Liver (tissue), 9 donors: ENCODE data around the gene SMIM33. TPM values are rescaled to one million over a fixed set of nuclear protein-coding genes. Genes with fewer than 3 reads are reported as not detected.

Experiments used
- DNase-seq: peaks from one replicate; pipeline ENCODE4 v3.0.0-alpha.2; 2017; ENCODE audit warnings: low spot score
- H3K27ac ChIP-seq, 2 donors: one replicate each; pipeline ENCODE4 v1.7.0; 2013; ENCODE audit warnings: inconsistent platforms in 2 of 2, low read length in 2 of 2, control low read depth in 1 of 2, low read depth in 1 of 2, mild to moderate bottlenecking in 1 of 2
- H3K27me3 ChIP-seq, 4 donors: one replicate each; pipeline versions ENCODE4 v1.6.1 to v1.7.0; 2013; ENCODE audit warnings: low read length in 3 of 4, inconsistent platforms in 1 of 4, mild to moderate bottlenecking in 1 of 4, moderate library complexity in 1 of 4; ENCODE audit not compliant: control insufficient read depth in 4 of 4, insufficient read depth in 4 of 4
- H3K36me3 ChIP-seq, 4 donors: one replicate each; pipeline versions ENCODE4 v1.6.1 to v1.7.0; 2013; ENCODE audit warnings: low read length in 3 of 4, mild to moderate bottlenecking in 3 of 4, low read depth in 1 of 4, moderate library complexity in 1 of 4; ENCODE audit not compliant: control insufficient read depth in 4 of 4, insufficient read depth in 3 of 4
- H3K4me1 ChIP-seq, 4 donors: one replicate each; pipeline versions ENCODE4 v1.6.1 to v1.7.0; 2013; ENCODE audit warnings: low read length in 3 of 4, mild to moderate bottlenecking in 3 of 4, moderate library complexity in 1 of 4; ENCODE audit not compliant: control insufficient read depth in 4 of 4, insufficient read depth in 4 of 4
- H3K4me3 ChIP-seq, 3 donors: one replicate each; pipeline versions ENCODE4 v1.6.1 to v1.7.0; 2013; ENCODE audit warnings: low read length in 3 of 3, control low read depth in 1 of 3, low read depth in 1 of 3, mild to moderate bottlenecking in 1 of 3
- H3K9ac ChIP-seq, 2 donors: one replicate each; pipeline ENCODE4 v1.7.0; 2013; ENCODE audit warnings: low read length in 2 of 2, mild to moderate bottlenecking in 2 of 2, moderate library complexity in 2 of 2, control low read depth in 1 of 2, low read depth in 1 of 2
- H3K9me3 ChIP-seq, 4 donors: one replicate each; pipeline versions ENCODE4 v1.6.1 to v1.7.0; 2013; ENCODE audit warnings: low read length in 3 of 4; ENCODE audit not compliant: control insufficient read depth in 4 of 4
- EGR1 ChIP-seq, 2 donors: IDR thresholded peaks; 2 replicates each; pipeline ENCODE4 v1.6.1; 2016 to 2018; ENCODE audit warnings: antibody characterized with exemption in 2 of 2, low read depth in 2 of 2
- FOXA1 ChIP-seq: IDR thresholded peaks from 2 replicates; pipeline ENCODE4 v1.6.1; 2016; ENCODE audit warnings: antibody characterized with exemption
- FOXA2 ChIP-seq: IDR thresholded peaks from 2 replicates; pipeline ENCODE4 v1.6.1; 2016; ENCODE audit warnings: antibody characterized with exemption
- HNF4A ChIP-seq, 2 donors: conservative IDR thresholded peaks; 2 replicates each; pipeline ENCODE4 v1.6.1; 2016; ENCODE audit warnings: antibody characterized with exemption in 2 of 2, mild to moderate bottlenecking in 2 of 2
- HNF4G ChIP-seq: IDR thresholded peaks from 2 replicates; pipeline ENCODE4 v1.6.1; 2016; ENCODE audit warnings: antibody characterized with exemption
- JUND ChIP-seq, 2 donors: IDR thresholded peaks; 2 replicates each; pipeline ENCODE4 v1.6.1; 2016; ENCODE audit warnings: antibody characterized with exemption in 2 of 2
- RAD21 ChIP-seq, 2 donors: IDR thresholded peaks; 2 replicates each; pipeline ENCODE4 v1.6.1; 2016; ENCODE audit warnings: antibody characterized with exemption in 2 of 2, mild to moderate bottlenecking in 2 of 2
- TAF1 ChIP-seq: conservative IDR thresholded peaks from 2 replicates; pipeline ENCODE4 v1.6.1; 2016; ENCODE audit warnings: antibody characterized with exemption, mild to moderate bottlenecking
- YY1 ChIP-seq: IDR thresholded peaks from 2 replicates; pipeline ENCODE4 v1.6.1; 2016; ENCODE audit warnings: antibody characterized with exemption, mild to moderate bottlenecking
- WGBS: extraction: QIAGEN DNeasy Blood & Tissue Kit; methylation state at CpG from one replicate; pipeline ENCODE4 v1.1.7; 2013; 5-methylcytosine and 5-hydroxymethylcytosine counted together
- polyA plus RNA-seq, 2 donors: library from polyadenylated mRNA; stranded (reverse) in 1 of 2; unstranded in 1 of 2; fragments of 200-250 nt in 1 of 2; fragments of >200 nt in 1 of 2; fragmentation: Nextera tagmentation in 1 of 2; extraction: Ambion mirVana in 1 of 2; gene quantifications; one replicate each; pipeline versions ENCODE4 v1.2.1 to v1.2.3, GENCODE V29; 2013 to 2015
- total RNA-seq, 2 donors: library from RNA; depleted of rRNA; stranded (reverse); fragments of >200 nt; gene quantifications; one replicate each; pipeline ENCODE4 v1.2.3, GENCODE V29; 2014
- TF ChIP-seq, protein P1 (sequence below): IDR thresholded peaks from 2 replicates; pipeline ENCODE4 v1.6.1; 2016; ENCODE audit warnings: antibody characterized with exemption
- TF ChIP-seq, protein P2 (sequence below): IDR thresholded peaks from 2 replicates; pipeline ENCODE4 v1.6.1; 2016; ENCODE audit warnings: antibody characterized with exemption
- TF ChIP-seq, protein P3 (sequence below): fragments of 150-350 bp; IDR thresholded peaks from 2 replicates; pipeline ENCODE4 v1.5.1; 2017; ENCODE audit warnings: improper control_type of control experiment, low read depth, low read length; ENCODE audit not compliant: missing input control
- donor health status: healthy.
- donor health status: healthy.
- donor health status: healthy.
- donor health status: healthy.
- donor health status: healthy.

SMIM33 gene
- total and polyA plus RNA-seq, 4 donors: 0.05 TPM; not detected in 3

DNA sequence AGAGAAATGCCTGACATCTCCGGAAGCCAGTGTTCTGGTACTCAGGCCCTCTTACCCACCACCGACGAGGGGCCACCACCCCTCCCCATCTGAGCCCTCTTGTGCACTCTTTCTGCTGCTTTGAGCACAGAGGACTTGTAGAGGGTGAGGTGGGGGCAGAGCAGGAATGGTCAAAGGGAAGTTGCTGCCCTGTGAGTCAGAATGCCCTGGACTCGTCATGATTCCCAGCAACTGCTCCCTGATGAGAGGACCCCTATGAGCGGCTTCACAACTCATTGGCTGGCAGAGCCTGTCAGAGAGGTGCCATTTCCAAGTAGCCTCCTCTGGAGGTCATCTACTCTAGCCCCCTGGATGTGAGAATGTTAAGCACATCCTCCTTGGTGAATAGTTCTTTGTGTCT, 9.1 kb upstream of the SMIM33 start:
- no peak overlapping the region for H3K9ac ChIP-seq
- no peaks in the 10 kb centered on the region for H3K27me3 ChIP-seq
- peak overlapping the region in 1 of 2 donors; percentile 31 for H3K27ac ChIP-seq
- no peak for DNase-seq
- H3K4me1 ChIP-seq: no peaks in the 10 kb centered on the region
- TF ChIP-seq RAD21 (IDR thresholded peaks at IDR 0.05): no peak
- TF ChIP-seq, protein P1, sequence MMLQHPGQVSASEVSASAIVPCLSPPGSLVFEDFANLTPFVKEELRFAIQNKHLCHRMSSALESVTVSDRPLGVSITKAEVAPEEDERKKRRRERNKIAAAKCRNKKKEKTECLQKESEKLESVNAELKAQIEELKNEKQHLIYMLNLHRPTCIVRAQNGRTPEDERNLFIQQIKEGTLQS: no peak
- TF ChIP-seq, protein P2, sequence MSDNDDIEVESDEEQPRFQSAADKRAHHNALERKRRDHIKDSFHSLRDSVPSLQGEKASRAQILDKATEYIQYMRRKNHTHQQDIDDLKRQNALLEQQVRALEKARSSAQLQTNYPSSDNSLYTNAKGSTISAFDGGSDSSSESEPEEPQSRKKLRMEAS: no peak
- no peak for TF ChIP-seq HNF4G
- WGBS: 84% methylated on average over 5 of the region's 5 CpGs
- peak overlapping the region in 1 of 3 donors; percentile 3 for H3K4me3 ChIP-seq
- no peaks in the 10 kb centered on the region for H3K9me3 ChIP-seq
- H3K36me3 ChIP-seq: no peaks in the 10 kb centered on the region

GRCh38 chr5:139462586-139463276, 8.1 kb upstream of the SMIM33 start, which contains the start of gene ECSCR:
TSS of gene ECSCR (minus strand) at chr5:139462743. CDS start at chr5:139462670, 73 bp downstream.
- no peaks in the 10 kb centered on the region for H3K27me3 ChIP-seq
- H3K9ac ChIP-seq: no peak within 1 kb of the TSS
- no peaks in the 10 kb centered on the region for H3K4me1 ChIP-seq
- TF ChIP-seq EGR1 (IDR thresholded peaks at IDR 0.05; ENCODE audit: low read depth in 2 of 2) (no peak), FOXA1 (no peak), TAF1 (no peak), FOXA2 (no peak), HNF4A (conservative IDR thresholded peaks at IDR 0.05) (no peak), JUND (IDR thresholded peaks at IDR 0.05) (no peak)
- no peaks in the 10 kb centered on the region for H3K36me3 ChIP-seq
- WGBS: 81% methylated on average over 10 of the region's 10 CpGs
- no peak for DNase-seq
- H3K27ac ChIP-seq: peak within 1 kb of the TSS; percentile 31 to 72
- H3K4me3 ChIP-seq: peak within 1 kb of the TSS in 2 of 3 donors; percentile 3 to 11
- no peaks in the 10 kb centered on the region for H3K9me3 ChIP-seq

- no peak overlapping the region for H3K27ac ChIP-seq
- no peak for DNase-seq
These were observed 2.3 kb upstream of the SMIM33 start for GRCh38 chr5:139468421-139468931.

More at GRCh38 chr5:139468421-139468931, 2.3 kb upstream of the SMIM33 start:
- TF ChIP-seq YY1 (no peak), FOXA1 (no peak), JUND (IDR thresholded peaks at IDR 0.05) (no peak)
- TF ChIP-seq, protein P3, sequence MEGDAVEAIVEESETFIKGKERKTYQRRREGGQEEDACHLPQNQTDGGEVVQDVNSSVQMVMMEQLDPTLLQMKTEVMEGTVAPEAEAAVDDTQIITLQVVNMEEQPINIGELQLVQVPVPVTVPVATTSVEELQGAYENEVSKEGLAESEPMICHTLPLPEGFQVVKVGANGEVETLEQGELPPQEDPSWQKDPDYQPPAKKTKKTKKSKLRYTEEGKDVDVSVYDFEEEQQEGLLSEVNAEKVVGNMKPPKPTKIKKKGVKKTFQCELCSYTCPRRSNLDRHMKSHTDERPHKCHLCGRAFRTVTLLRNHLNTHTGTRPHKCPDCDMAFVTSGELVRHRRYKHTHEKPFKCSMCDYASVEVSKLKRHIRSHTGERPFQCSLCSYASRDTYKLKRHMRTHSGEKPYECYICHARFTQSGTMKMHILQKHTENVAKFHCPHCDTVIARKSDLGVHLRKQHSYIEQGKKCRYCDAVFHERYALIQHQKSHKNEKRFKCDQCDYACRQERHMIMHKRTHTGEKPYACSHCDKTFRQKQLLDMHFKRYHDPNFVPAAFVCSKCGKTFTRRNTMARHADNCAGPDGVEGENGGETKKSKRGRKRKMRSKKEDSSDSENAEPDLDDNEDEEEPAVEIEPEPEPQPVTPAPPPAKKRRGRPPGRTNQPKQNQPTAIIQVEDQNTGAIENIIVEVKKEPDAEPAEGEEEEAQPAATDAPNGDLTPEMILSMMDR: no peak
- no peaks in the 10 kb centered on the region for H3K9me3 ChIP-seq
- H3K4me3 ChIP-seq: no peak overlapping the region
- H3K4me1 ChIP-seq: no peaks in the 10 kb centered on the region
- H3K9ac ChIP-seq: no peak overlapping the region
- no peaks in the 10 kb centered on the region for H3K36me3 ChIP-seq
- no peaks in the 10 kb centered on the region for H3K27me3 ChIP-seq
- WGBS: 83% methylated on average over 8 of the region's 8 CpGs
